ENCODE results near the gene RNF17.
"Not testable (repeated sequence)": the region's sequence is repeated elsewhere in the genome, so short reads cannot be mapped to it uniquely, and the experiment has no call there.

The RNF17 gene, protein sequence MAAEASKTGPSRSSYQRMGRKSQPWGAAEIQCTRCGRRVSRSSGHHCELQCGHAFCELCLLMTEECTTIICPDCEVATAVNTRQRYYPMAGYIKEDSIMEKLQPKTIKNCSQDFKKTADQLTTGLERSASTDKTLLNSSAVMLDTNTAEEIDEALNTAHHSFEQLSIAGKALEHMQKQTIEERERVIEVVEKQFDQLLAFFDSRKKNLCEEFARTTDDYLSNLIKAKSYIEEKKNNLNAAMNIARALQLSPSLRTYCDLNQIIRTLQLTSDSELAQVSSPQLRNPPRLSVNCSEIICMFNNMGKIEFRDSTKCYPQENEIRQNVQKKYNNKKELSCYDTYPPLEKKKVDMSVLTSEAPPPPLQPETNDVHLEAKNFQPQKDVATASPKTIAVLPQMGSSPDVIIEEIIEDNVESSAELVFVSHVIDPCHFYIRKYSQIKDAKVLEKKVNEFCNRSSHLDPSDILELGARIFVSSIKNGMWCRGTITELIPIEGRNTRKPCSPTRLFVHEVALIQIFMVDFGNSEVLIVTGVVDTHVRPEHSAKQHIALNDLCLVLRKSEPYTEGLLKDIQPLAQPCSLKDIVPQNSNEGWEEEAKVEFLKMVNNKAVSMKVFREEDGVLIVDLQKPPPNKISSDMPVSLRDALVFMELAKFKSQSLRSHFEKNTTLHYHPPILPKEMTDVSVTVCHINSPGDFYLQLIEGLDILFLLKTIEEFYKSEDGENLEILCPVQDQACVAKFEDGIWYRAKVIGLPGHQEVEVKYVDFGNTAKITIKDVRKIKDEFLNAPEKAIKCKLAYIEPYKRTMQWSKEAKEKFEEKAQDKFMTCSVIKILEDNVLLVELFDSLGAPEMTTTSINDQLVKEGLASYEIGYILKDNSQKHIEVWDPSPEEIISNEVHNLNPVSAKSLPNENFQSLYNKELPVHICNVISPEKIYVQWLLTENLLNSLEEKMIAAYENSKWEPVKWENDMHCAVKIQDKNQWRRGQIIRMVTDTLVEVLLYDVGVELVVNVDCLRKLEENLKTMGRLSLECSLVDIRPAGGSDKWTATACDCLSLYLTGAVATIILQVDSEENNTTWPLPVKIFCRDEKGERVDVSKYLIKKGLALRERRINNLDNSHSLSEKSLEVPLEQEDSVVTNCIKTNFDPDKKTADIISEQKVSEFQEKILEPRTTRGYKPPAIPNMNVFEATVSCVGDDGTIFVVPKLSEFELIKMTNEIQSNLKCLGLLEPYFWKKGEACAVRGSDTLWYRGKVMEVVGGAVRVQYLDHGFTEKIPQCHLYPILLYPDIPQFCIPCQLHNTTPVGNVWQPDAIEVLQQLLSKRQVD (N-terminal part only)

DNA sequence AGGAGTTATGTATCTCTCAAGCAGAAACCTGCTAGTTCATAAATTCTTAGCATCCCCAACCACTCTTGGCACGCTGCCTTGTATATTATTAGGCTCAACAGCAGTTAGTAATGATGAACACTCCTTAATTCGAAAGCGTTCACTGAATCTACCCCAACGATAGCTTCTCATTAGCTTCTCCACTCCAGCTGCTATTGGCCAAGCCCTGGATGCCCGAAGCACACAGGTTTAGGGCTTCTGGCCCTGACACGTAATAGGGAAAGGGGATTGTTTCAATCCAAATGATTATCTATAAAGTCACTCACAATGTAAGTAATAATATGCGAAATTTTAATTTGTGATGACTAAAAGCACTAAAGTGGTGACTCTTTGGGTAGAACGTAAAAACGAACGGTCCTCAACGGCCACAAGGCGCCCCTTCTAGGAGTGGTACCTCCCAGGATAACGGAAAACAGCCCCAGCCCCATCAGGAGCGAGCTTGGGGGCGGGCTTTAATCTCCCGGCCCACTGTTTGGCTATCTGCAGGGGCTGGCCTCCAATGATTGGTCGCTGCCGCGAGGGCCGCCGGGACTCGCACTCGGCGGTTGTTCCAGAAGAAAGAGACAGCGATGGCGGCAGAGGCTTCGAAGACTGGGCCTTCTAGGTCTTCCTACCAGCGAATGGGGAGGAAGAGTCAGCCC, at the start of gene RNF17:
RNF17 (plus strand) TSS at position 574 of the 680 bp plus-strand sequence; CDS start at position 609, 35 bp downstream.
- in situ Hi-C loops (cut with HindIII; ENCODE audit: low sequenced_read_pairs) = no loop called here

DNA sequence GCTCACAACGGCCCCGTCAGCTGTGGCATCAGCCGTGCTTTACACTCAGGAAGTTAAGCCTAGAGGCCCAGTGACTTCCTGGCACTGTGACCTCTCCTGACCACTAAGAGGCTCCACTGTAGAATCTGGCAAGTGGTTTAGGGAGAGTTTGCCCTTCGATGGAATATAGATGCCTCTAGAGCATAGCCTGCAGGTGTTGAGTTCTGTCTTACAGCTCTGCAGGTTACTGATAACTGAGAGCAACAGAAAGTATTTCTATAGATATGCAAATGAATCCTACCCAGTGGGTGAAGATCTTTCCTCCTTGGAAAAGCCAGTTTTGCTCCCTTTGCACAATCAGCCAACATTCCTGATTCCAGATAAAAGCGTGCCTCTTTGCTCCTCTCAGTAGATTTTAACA, 48.0 kb upstream of the RNF17 start:
- in situ Hi-C loops (cut with HindIII; ENCODE audit: low sequenced_read_pairs) = no loop called here

DNA sequence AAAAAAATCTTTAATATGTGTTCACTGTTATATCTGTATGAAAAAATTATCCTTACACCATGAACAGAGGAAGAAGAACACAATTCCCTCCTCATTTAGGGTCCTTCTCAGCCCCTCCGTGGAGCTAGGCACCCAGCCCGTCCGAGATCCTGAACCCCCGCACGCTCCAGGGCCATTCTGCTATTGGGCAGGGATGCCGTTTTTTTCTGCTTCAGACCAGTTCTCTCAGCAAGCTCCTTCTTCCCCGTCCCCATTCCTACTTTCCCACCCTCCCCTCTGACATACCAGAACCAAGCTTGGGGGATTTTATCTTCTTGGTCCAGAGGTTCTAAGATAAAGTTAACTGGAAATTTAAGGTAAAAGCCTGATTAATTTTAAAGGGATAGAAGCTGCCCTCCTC, 47.5 kb upstream of the RNF17 start:
- in situ Hi-C loops (cut with HindIII; ENCODE audit: low sequenced_read_pairs) = no loop called here

DNA sequence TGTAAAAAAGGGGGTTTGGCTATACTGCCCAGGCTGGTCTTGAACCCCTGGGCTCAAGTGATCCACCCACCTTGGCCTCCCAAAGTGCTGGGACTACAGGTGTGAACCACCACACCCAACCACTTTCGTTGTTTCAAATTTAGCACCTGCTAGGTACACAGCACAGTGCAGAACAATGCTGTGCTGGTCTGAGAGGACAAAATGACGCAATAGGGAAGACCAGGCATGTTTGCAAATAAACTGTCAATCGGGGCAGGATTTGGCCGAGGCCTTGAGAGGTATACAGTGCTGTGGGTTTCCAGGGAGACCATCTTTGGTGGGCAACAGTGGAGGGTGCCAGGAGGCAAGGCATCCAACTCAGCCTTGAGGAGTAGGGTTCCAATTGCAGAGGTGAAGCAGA, 46.8 kb upstream of the RNF17 start:
- in situ Hi-C loops (cut with HindIII; ENCODE audit: low sequenced_read_pairs) = no loop called here

DNA sequence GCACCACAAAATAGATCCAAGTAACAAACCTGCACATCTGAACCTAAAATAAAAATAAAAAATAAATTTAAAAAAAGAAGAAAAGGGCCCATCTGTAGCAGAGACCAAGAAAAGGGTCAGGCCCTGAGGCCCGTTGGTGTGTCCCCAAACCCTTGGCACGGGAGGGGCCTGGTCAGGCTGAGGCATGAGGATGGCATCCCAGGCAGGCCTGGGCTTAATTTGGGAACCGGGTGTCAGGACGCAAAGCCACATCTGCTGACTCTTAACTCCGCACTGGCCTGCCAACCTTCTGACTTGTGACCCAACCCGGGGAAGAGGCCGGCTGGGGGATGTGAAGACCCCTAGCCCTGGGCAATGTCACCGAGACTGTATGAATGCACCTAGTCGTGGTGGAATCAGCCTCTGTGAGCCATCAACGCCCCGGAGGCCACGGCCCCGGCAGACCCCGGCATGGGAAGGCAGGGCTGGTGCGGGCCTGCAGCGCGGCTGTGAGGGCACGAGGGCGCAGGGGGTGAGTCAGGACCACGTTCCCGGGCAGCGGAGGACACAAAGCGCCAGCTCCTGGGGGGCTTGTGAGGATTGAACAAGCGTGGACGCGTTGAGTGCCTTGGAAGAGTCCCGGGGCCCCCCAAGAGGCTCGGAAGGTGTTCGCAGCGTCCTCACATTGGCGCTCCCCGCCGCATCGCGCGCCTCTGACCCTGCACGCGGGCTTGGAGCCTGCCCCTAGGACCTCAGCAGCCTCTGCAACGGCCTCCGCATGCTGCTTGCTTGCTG, 45.6 kb upstream of the RNF17 start:
- in situ Hi-C loops (cut with HindIII; ENCODE audit: low sequenced_read_pairs) = no loop called here

DNA sequence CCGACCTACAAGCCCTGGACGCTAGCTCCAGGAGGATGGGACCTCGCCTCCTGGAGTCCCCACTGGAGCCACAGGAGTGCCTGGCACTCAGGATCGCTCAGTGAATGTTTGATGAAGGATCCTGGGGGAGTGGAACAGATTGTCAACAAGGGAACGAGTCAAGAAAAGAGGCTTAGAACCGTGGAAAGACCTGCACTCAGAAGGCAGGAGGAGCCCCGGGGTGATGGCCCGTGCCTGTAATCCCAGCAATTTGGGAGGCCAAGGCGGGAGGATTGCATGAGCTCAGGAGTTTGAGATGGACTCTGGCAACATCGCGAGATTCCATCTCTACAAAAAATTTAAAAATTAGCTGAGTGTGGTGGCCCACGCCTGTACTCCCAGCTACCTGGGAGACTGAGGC, 44.8 kb upstream of the RNF17 start:
- in situ Hi-C loops (cut with HindIII; ENCODE audit: low sequenced_read_pairs) = no loop called here

DNA sequence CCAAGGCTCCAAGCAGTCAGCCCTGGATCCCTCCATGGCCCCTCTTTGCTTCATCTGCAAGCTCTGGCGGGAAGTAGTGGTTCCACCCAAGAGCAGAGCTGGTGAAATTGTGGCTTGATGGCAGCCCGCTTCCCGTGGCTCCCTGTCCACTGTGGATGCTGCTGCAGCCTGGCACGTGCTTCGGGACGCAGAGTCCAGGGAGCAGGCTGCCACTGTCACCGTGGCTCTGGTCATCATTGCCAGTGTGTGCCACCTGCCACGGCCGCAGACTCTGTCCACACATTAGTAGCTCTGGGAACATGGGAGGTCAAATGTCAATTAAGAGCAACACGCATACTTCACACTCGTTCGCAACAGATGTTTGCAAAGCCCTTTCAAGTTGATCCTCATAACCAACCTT, 40.8 kb upstream of the RNF17 start:
- in situ Hi-C loops (cut with HindIII; ENCODE audit: low sequenced_read_pairs) = no loop called here

DNA sequence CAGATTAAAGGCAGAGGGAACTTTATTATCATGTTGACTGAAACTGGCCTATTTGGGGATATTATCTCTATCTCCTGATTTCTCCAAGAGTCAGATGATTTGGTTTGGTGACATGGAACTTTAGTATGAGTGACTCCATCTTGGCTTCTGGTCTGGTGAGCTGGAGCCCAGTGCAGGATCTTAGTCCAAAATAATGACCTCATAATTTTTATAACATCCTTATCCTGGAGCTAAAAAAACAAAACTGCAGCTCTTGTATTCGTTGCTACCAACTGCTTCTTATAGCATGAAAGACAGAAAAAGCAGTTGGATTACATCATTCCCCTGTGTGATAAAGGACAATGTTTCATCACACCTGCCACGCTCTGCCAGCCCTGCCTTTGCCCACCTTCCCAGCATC, 39.3 kb upstream of the RNF17 start:
- in situ Hi-C loops (cut with HindIII; ENCODE audit: low sequenced_read_pairs) = no loop called here

DNA sequence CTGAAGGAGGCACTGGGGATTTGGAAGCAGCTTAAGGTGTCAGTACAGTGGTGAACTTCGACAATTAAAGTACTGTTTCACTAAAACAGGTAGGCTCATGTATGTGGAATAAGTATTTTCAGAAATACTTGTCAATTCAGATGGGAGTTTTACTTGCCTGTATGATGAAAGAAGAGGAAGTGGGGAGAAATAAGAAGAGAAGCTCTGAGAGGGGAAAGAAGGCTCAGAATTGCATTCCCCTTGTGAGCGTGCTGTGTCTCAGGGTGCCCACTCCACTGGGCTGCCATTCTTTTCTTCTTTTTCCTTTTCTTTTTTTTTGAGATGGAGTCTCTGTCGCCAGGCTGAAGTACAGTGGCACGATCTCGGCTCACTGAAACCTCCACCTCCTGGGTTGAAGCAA, 38.6 kb upstream of the RNF17 start:
- in situ Hi-C loops (cut with HindIII; ENCODE audit: low sequenced_read_pairs) = no loop called here

DNA sequence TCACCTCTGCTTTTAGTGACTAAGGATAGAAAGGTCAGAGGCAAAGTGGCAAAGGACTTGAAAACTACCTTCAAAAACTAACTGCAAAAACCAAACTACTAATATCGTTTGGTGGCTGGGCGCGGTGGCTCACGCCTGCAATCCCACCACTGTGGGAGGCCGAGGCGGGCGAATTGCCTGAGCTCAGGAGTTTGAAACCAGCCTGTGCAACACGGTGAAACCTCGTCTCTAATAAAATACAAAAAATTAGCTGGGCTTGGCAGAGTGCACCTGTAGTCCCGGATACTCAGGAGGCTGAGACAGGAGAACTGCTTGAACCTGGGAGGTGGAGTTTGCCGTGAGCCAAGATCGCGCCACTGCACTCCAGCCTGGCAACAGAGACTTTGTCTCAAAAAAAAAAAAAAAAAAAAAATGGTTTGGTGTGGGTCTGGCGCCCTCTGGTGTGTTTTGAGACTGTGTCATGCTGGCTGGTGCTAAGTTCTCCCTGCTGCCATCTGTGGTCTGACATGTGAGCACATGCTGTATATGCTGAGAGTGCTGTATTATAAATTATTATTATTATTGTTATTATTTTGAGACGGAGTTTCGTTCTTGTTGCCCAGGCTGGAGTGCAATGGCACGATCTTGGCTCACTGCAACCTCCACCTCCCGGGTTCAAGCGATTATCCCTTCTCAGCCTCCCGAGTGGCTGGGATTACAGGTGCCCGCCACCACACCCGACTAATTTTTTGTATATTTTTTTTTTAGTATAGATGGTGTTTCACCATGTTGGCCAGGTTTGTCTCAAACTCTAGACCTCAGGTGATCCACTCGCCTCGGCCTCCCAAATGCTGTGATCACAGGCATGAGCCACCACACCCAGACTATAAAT, 36.0 kb upstream of the RNF17 start:
- in situ Hi-C loops (cut with HindIII; ENCODE audit: low sequenced_read_pairs) = no loop called here

DNA sequence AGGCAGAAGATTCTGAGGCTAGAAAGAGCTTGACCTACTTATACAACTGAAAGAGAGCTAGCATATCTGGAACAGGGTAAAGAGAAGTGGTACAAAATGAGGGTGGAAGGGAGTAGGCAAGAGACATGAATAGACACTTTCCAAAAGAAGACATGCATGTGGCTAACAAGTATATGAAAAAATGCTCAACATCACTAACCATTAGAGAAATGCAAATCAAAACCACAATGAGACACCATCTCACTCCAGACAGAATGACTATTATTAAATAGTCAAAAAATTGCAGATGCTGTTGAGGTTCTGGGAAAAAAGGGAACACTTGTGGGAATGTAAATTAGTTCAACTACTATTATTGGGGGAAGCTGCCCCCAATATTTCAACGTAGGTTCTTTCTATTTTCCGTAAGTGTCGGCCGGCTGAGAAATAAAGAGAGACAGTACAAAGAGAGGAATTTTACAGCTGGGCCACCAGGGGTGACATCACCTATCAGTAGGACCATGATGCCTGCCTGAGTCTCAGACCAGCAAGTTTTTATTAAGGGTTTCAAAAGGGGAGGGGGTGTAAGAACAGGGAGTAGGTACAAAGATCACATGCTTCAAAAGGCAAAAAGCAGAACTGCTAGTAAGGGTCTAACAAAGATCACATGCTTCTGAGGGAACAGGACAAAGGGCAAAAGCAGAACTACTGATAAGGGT, 32.9 kb upstream of the RNF17 start:
- in situ Hi-C loops (cut with HindIII; ENCODE audit: low sequenced_read_pairs) = not testable (repeated sequence)

DNA sequence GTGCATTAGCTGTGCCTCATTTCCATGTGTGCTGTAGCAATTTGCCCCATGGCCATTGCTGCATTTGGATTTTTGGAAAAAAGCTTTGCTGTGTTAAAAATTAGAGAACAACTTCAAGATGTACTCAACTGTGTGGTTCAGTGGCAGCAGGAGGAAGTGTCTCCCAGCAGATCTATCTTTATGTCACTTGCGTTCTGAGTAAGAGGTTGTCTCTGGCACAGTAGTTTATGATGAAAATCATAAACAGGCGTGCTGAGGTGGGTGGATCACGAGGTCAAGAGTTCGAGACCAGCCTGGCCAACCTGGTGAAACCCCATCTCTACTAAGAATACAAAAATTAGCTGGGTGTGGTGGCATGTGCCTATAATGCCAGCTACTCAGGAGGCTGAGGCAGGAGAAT, 29.0 kb upstream of the RNF17 start:
- in situ Hi-C loops (cut with HindIII; ENCODE audit: low sequenced_read_pairs) = no loop called here

DNA sequence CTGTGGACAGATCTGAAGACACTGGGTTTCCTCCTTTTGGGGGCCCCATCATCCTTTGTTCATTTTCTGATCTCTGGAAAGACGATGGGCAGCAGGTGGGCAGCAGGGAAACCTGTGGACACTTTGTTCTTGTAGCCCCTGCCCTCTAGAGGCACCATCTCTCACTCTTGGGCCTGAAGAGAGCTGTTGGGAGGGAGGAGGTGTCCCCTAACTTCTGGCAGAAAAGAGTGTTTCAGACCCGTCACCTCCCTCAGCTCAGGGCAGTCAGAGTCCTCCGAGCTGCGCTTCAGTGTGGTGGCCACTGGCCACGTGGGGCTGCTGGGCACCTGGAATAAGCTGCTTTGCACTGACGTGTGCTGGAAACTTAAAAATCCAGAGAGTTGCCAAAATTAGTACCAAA, 26.9 kb upstream of the RNF17 start:
- in situ Hi-C loops (cut with HindIII; ENCODE audit: low sequenced_read_pairs) = no loop called here

DNA sequence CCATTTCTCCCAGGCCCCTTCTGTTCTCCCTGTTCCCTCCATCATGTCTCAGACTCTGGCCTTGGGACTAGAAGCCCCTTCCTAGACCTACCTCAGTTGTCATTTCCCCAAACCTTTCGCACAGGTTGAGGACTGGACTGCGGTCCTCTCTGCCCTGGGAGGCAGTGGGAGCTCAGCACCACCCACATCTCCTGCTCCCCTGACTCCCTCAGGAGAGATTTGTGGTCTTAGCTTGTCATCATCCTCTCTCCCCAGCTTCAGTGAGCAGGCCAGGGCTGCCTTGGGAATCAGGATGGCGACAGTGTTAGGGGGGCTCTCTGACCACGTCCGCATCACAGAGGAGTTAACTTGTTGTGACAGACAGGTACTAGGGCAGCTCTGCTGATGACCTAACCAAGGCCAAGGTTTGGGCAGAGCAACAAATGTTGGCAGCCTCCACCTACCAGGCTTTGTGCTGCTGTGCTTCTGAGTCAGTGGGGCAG, 25.6 kb upstream of the RNF17 start:
- in situ Hi-C loops (cut with HindIII; ENCODE audit: low sequenced_read_pairs) = no loop called here

DNA sequence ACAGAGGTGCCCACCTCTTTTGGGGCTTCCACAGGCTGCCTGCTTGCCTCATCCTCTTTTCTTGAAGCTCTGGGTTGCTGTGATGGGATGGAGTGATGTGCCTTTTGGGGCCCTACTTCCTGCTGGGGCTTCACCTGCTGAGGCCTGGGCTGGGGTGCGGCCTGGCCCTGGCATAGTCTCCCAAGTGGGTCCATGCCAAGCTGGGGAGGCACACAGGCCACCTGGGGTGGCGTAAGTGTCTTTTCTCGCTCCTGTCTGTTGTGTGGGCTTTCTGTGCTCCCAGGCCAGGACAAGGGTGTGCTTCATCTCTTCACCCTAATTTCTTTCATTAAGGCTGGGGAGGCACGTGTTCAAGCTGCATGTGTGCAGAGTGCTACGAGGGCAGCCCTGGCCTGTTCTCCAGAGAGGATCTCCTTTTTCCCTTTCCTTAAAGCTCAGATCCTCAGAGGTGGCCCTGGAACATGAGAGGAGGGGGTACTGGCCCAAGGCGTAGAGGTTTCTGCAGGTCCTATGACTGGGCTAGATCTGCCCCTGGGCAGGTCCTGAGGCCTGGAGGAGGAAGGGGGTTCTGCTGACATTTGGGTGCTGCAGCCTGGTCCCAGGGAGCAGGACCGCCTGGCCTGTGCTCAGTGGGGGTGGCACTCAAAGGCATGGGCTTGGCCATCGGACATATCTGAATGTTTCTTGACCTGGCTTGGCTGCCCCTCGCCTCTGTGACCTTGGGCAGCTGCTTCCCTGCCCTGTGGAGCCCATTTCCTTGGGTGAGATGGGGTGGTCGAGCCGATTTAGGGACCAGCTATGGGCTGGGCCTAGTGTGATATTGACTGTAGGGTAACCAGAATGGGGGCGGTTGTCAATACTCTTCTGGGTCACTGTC, 23.7 kb upstream of the RNF17 start:
- in situ Hi-C loops (cut with HindIII; ENCODE audit: low sequenced_read_pairs) = no loop called here

DNA sequence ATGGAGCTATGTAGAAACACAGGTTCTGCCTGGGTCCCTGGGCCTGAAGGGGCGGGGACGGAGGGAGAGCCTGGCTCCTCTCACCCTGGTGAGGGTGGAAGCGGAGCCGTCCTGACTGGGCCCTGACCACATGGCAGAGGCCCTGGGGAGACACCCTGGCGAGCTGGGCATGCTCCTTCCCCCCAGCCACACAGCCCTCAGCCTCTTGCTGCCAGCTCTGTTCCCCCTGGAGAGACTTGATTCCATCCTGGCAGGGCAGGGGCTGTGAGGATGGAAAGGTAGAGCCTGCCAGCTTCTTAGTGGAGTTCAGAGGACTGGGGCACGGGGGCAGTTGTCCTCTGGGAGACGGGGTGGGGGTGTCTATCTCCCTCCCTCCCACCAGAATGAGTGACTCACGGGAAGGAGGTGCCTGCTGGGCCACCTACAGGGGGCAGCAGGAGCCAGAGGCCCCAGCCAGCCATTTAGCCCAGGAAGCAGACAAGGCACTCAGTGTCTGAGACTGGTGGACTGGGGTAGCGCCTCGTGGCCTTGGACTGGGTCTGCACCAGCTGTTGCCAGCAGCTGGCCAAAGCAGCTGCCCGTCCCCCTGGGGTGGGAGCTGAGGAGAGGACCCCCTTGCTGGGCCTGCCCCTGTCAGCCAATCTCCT, 22.8 kb upstream of the RNF17 start:
- in situ Hi-C loops (cut with HindIII; ENCODE audit: low sequenced_read_pairs) = no loop called here

DNA sequence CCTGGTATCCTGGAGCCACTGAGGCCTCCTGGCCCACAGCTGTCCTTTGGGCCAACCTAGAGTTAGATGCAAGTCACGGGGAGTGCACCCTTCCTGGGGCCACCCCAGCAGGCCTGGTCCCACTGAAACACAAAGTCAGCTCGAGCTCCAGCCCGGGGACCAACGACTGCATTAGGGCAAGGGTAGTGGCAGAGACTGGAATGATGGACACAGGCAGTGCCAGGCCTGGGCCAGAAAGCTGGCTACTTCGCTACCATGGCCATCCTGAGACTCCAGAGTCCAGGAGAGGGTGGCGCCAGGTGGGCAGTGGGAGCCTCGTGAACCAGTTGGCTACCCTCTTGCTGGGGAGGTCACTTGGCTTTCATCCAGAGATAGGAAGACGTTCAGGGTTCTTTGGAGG, 22.2 kb upstream of the RNF17 start:
- in situ Hi-C loops (cut with HindIII; ENCODE audit: low sequenced_read_pairs) = no loop called here
